DMS153 (cell line): Measurements from ENCODE around the gene CPT1C.
"Not testable (repeated sequence)": the region's sequence is repeated elsewhere in the genome, so short reads cannot be mapped to it uniquely, and the experiment has no call there.

Experiments
- DNase-seq: peaks from one replicate; lab custom pipeline; 2025; lab: John Stamatoyannopoulos, UW

The CPT1C gene

GRCh38 chr19:49704888-49705642, 14.1 kb downstream of the CPT1C start:
- DNase-seq = no peak

- DNase-seq = no peak
These were observed 15.0 kb downstream of the CPT1C start for GRCh38 chr19:49705919-49706318.

- no peak for DNase-seq
These were observed 19.5 kb downstream of the CPT1C start for GRCh38 chr19:49710372-49710951.

- no peak for DNase-seq
These were observed 21.5 kb downstream of the CPT1C start for GRCh38 chr19:49712397-49712859.

GRCh38 chr19:49713236-49713845, 22.4 kb downstream of the CPT1C start:
- no peak for DNase-seq

- DNase-seq = no peak
These were observed 25.2 kb downstream of the CPT1C start for GRCh38 chr19:49716154-49716553.

- no peak for DNase-seq
These were observed 27.6 kb downstream of the CPT1C start for GRCh38 chr19:49718511-49718910.

GRCh38 chr19:49718991-49719390, 28.1 kb downstream of the CPT1C start:
- no peak for DNase-seq

GRCh38 chr19:49719420-49719819, 28.5 kb downstream of the CPT1C start:
- not testable (repeated sequence) for DNase-seq

GRCh38 chr19:49727217-49728030, 36.5 kb downstream of the CPT1C start:
- DNase-seq = no peak

- DNase-seq = no peak
These were observed 39.2 kb downstream of the CPT1C start for GRCh38 chr19:49730166-49730565.

GRCh38 chr19:49738268-49738667, 47.4 kb downstream of the CPT1C start:
- no peak for DNase-seq

GRCh38 chr19:49739098-49739497, 48.2 kb downstream of the CPT1C start:
- no peak for DNase-seq

GRCh38 chr19:49739933-49740332, 49.0 kb downstream of the CPT1C start:
- DNase-seq = no peak

GRCh38 chr19:49741210-49741844, 50.4 kb downstream of the CPT1C start:
- DNase-seq = no peak

GRCh38 chr19:49744946-49745381, 54.0 kb downstream of the CPT1C start:
- DNase-seq = no peak

GRCh38 chr19:49746206-49746958, 55.5 kb downstream of the CPT1C start:
- no peak for DNase-seq

GRCh38 chr19:49749055-49749716, 58.3 kb downstream of the CPT1C start:
- DNase-seq = no peak

GRCh38 chr19:49749771-49750170, 58.9 kb downstream of the CPT1C start:
- DNase-seq = no peak

GRCh38 chr19:49752701-49753100, 61.8 kb downstream of the CPT1C start:
- no peak for DNase-seq

- DNase-seq = no peak
These were observed 65.0 kb downstream of the CPT1C start for GRCh38 chr19:49755956-49756355.
